ENCODE results near the gene UXT. TPM values are rescaled to one million over a fixed set of nuclear protein-coding genes. Genes with fewer than 3 reads are reported as not detected.

The UXT gene
- total RNA-seq, 1 donor from 2014 or later, result 95.1 TPM

DNA sequence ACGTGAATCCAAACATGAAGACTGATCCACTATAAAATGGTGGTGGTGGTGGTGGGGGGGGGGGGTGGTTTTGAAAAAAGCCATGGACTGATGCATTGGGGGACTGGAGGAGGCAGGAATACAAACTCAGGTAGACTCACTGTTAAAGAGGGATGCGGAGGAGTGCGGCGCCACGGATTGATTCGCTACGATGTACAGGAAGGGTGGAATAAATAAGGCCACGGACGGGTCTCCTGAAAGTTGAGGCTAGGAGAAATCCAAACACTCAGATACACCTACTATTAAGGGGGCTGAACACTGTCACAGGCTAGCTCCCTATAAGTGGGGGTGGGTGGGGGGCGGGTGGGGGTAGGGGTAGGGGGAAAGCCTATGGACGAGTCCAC, 9.2 kb downstream of the UXT start:
- no peak for DNase-seq (ENCODE audit: low spot score)

- no peak for DNase-seq (ENCODE audit: low spot score)
Measured at GRCh38 chrX:47649271-47649670, 9.7 kb downstream of the UXT start.

- DNase-seq (ENCODE audit: low spot score), result no peak
Measured at GRCh38 chrX:47648376-47648775, 10.6 kb downstream of the UXT start.

- peak; percentile 18 for DNase-seq (ENCODE audit: low spot score)
Measured at GRCh38 chrX:47646636-47647035, 12.3 kb downstream of the UXT start.

DNA sequence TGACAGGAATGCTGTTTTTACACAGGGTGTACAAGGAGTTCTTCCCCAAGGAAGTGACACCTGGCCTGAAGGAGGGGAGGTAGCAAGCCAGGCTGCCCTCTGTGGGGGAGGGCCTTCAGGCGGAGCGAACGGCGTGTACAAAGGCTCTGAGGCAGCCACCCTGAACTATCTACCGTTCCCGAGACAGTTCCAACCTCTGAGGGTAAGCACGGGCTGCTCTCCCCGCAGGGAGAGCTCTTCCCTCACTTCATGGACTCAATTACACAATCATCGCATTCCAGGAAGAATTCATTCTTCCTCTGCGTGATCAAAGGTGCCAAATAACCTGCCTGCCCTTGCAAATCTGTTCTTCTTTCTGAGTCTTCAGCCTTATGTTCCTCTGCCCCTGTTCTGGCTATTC, 13.4 kb downstream of the UXT start:
- peak; percentile 28 for DNase-seq (ENCODE audit: low spot score)

DNA sequence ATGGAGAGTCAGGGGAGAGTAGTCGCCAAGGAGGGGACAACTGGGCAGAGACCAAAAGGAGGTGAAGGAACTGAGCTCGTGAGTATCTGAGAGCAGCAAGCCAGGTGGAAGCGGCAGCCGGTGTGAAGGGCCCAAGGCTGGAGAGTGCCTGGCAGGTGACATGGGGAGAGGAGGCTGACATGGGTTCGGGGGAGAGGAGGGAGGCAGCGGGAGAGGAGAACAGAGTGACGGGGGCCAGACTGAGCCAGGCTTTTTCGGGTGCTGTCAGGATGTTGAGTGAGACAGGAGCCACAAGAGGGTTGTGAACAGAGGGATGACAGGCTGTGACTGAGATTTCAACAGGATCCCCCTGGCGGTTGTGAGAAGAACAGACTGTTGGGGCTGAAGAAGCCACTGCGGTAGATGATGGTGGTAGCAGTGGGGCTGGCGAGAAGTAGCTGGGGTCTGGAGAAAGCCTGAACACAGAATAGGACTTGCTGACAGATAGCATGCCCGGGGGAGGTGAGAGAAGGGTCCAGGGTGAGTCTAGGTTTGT, 14.4 kb downstream of the UXT start:
- DNase-seq (ENCODE audit: low spot score), result no peak

GRCh38 chrX:47643926-47644325, 15.1 kb downstream of the UXT start:
- DNase-seq (ENCODE audit: low spot score), result no peak

GRCh38 chrX:47638816-47639215, 20.2 kb downstream of the UXT start:
- DNase-seq (ENCODE audit: low spot score), result no peak

DNA sequence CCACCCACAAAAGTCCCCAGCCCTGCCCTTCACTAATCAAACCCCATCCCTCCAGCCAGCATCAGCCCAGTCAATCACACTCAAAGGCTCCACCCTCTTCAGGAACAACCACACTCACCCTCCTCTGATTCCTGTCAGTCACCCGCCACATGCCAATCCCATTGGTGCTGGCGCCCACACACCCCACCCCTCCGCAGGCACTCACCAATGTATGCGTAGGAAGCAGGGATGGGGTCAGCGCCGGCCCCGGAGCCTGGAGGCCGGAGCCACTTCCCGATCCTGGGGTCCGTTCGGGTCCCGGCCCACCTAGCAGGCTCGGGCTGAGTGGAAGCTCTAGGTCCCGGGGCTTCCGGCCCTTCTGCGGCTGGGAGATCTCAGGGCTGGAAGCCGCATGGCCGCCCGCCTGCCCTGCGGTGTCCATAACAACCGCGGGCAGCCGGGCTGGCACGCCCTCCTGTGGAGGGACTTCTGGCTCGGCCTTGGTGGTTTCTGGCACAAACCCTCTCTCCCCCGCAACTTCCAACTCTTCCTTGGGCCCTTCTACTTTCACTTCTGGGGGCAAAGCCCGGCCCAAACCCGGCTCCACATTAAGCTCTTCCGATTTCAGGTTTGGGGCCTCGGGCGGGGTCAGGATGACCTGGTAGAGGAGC, 21.3 kb downstream of the UXT start:
- peak; percentile 53 for DNase-seq (ENCODE audit: low spot score)

GRCh38 chrX:47634871-47635575, 24.0 kb downstream of the UXT start:
- DNase-seq (ENCODE audit: low spot score), result no peak

- no peak for DNase-seq (ENCODE audit: low spot score)
Measured at GRCh38 chrX:47633689-47634590, 25.0 kb downstream of the UXT start.

- DNase-seq (ENCODE audit: low spot score), result no peak
Measured at GRCh38 chrX:47632666-47633065, 26.3 kb downstream of the UXT start.

DNA sequence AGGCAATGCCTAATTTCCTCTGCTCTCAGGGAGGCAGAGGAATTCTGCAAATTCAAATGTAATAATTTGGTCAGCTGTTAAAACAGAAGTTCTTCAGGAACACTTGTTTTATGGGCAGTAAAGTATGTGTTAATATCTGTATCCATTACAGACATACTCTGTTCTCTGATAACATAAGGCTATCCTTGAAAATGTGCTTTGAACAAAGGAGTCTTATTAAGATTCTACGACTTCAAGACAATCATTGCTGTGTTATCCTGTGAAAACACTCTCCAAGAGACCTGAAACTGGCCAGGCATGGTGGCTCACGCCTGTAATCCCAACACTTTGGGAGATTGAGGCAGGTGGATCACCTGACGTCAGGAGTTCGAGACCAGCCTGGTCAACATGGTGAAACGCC, 27.3 kb downstream of the UXT start:
- no peak for DNase-seq (ENCODE audit: low spot score)

- DNase-seq (ENCODE audit: low spot score), result no peak
Measured at GRCh38 chrX:47629419-47630200, 29.4 kb downstream of the UXT start, which contains the start of gene CFP. Gene CFP (minus strand): TSS chrX:47629930. CDS start chrX:47629844, 86 bp downstream.

- DNase-seq (ENCODE audit: low spot score), result no peak
Measured at GRCh38 chrX:47628982-47629381, 30.0 kb downstream of the UXT start.

- DNase-seq (ENCODE audit: low spot score), result no peak
Measured at GRCh38 chrX:47625365-47625764, 33.6 kb downstream of the UXT start.

- peak; percentile 56 for DNase-seq (ENCODE audit: low spot score)
Measured at GRCh38 chrX:47623540-47624027, 35.4 kb downstream of the UXT start.

GRCh38 chrX:47621851-47622250, 37.1 kb downstream of the UXT start:
- no peak for DNase-seq (ENCODE audit: low spot score)

- DNase-seq (ENCODE audit: low spot score), result no peak
Measured at GRCh38 chrX:47620303-47620685, 38.7 kb downstream of the UXT start.

GRCh38 chrX:47619486-47620302, 39.3 kb downstream of the UXT start, which contains the start of gene SYN1:
Gene SYN1 (minus strand): TSS chrX:47619857. CDS start chrX:47619728, 129 bp downstream.
- peak; percentile 77 for DNase-seq (ENCODE audit: low spot score)
